ENCODE results near the gene PPFIBP1.

DNA sequence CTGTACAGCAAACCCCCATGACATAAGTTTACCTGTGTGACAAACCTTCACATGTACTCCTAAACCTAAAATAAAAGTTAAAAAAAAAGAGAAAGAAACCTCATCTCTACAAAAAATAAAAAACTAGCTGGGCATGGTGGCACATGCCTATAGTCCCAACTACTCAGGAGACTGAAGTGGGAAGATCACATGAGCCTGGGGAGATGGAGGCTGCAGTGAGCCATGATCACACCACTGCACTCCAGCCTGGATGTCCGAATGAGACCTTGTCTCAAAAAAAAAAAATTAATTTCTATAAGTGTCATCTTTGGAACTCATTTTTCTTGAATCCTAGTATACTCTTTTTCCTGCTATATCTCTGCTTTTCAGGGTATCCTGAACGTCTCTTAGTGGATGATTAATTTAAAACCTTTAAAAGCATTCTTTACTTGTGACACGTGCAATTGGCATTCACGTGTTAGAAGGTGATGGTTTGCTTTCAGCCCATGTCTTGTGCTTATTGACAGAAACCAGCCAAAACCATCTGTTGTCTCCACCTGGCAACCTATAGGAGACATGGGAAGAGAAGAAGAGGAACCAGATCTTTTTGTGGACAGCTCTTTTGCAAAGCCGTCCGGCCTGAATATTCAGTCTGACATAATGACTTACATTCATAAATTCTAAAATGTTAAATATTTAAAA is 30.6 kb upstream of the PPFIBP1 start:
- TF ChIP-seq, protein P1, sequence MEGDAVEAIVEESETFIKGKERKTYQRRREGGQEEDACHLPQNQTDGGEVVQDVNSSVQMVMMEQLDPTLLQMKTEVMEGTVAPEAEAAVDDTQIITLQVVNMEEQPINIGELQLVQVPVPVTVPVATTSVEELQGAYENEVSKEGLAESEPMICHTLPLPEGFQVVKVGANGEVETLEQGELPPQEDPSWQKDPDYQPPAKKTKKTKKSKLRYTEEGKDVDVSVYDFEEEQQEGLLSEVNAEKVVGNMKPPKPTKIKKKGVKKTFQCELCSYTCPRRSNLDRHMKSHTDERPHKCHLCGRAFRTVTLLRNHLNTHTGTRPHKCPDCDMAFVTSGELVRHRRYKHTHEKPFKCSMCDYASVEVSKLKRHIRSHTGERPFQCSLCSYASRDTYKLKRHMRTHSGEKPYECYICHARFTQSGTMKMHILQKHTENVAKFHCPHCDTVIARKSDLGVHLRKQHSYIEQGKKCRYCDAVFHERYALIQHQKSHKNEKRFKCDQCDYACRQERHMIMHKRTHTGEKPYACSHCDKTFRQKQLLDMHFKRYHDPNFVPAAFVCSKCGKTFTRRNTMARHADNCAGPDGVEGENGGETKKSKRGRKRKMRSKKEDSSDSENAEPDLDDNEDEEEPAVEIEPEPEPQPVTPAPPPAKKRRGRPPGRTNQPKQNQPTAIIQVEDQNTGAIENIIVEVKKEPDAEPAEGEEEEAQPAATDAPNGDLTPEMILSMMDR (IDR thresholded peaks at IDR 0.05): no peak
- TF ChIP-seq REST (IDR thresholded peaks at IDR 0.05; ENCODE audit: insufficient read depth in 1 of 2, low read depth in 2 of 2, low read length in 1 of 2) (no peak), POLR2AphosphoS5 (IDR thresholded peaks at IDR 0.05; ENCODE audit: low read depth, low read length) (no peak), SIN3A (IDR thresholded peaks at IDR 0.05; ENCODE audit: borderline replicate concordance, insufficient read depth, low read depth, low read length) (no peak)
